ENCODE data around the gene BMPR1B.

Gene BMPR1B

GRCh38 chr4:95158045-95158444, 400.3 kb downstream of the BMPR1B start:
- TF ChIP-seq CTCF (IDR thresholded peaks at IDR 0.05): no peak

- no peak for TF ChIP-seq CTCF (IDR thresholded peaks at IDR 0.05)
Measured at GRCh38 chr4:95158626-95159025, 400.9 kb downstream of the BMPR1B start.

- no peak for TF ChIP-seq CTCF (IDR thresholded peaks at IDR 0.05)
Measured at GRCh38 chr4:95159384-95159783, 401.6 kb downstream of the BMPR1B start.

GRCh38 chr4:95161781-95162469, 404.2 kb downstream of the BMPR1B start:
- TF ChIP-seq CTCF (IDR thresholded peaks at IDR 0.05): no peak

- TF ChIP-seq CTCF (IDR thresholded peaks at IDR 0.05): no peak
Measured at GRCh38 chr4:95162867-95163266, 405.1 kb downstream of the BMPR1B start.

- peak; percentile 66 for TF ChIP-seq CTCF (IDR thresholded peaks at IDR 0.05)
Measured at GRCh38 chr4:95165926-95166524, 408.3 kb downstream of the BMPR1B start.

- no peak; the same call in 1 of the 2 replicates for TF ChIP-seq CTCF (IDR thresholded peaks at IDR 0.05)
Measured at GRCh38 chr4:95167805-95168204, 410.1 kb downstream of the BMPR1B start.

All from LNCAP (cell line).